HPDE6-E6E7 (cell line): ENCODE measurements around the gene SIAE.
"Not testable (repeated sequence)": the region's sequence is repeated elsewhere in the genome, so short reads cannot be mapped to it uniquely, and the experiment has no call there.

Experiments used
- DNase-seq: peaks from one replicate; pipeline ENCODE4 v3.0.0; 2011; ENCODE audit warnings: missing footprints; ENCODE audit errors: extremely low spot score

The SIAE gene

DNA sequence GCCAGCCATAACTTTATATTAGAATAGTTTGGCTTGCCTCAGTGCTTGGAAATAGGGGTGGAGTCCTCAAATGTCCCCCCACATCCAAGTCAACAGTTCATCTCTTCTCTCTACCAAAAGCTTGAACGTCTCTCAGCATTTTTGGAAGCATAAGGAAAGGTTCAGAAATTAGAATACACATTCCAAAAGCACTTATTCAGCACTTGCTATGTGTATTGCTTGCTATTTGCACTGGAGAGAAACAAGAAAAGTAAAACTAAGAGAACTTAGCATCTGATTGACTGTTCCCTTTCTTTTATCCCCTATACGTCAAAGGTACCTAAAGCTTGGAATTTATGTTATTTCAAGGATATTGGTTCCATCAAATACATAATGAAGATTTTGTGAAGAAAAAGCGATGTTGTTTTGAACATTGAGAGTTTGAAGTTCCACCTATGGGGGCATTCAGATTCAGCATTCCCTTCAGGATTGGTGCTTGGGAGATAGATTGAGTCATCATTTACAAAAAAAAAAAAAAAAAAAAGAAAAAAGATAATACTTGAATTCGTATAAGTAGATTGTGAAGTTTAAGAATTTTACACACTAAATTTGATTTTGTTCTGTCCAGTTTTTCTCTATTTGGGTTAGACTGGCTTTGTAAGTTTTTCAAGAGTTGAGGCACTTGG lies 49.5 kb downstream of the SIAE start:
- DNase-seq = no peak

DNA sequence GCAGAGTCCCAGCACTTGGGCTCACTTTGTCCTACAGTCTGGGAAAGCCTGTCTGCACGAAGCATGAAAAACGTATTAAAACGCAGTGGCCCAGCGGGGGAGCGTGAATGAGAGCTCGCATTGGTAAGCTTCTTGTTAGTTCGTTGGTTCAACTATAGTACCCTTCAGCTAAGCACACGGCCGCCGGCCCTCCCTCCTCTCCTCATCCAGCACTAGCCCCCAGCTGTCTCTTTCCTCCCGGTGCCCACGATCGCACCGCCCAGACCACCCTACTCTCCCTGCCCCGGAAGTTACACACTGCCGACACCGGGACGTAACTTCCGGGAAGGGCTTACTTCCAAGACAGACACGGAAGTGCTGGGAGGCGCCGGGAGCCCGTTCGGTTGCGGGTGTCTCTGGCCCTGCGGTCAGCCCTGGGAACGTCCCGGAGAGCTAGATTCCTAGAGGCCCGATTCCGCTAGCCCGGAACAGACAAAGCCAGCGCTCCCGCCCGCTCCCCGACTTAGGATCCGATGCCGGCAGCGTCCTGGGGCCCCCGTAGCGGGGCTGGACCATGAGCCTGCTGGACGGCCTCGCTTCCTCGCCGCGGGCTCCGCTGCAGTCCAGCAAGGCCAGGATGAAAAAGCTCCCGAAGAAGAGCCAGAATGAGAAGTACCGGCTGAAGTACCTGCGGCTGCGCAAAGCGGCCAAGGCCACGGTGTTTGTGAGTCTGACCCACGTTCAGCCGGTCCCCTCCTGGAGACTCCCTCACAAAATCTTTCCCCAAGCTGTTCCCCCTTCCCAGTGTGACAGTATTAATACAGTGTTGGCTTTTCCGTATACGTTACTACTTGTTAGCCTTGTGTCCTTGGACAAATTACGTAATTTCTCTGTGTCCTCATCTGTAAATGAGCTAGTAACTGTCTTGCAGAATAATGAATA lies 50.7 kb downstream of the SIAE start, which contains the start of gene TBRG1:
TSS of gene TBRG1 (plus strand) at position 334 of the 921 bp plus-strand sequence. CDS start at position 554, 220 bp downstream.
- DNase-seq = peak; percentile 89

DNA sequence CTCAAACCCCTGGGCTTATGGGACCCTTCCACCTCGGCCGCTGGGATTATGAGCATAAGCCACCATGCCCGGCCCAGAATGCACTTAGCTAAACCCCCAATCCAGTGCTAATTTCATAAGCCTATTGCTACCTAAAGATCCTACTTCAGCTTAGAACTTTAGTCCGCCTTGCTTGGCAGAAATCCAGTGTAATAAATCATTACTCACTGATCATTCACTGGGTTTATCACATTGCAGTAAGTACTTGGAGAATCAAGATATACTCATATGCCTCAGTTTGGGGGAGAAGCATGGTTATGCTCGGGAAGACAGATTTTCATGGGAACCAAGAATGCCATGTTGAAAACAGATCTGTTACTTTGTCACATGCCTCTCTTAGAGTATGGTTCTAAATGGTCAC lies 54.7 kb downstream of the SIAE start:
- DNase-seq = no peak

DNA sequence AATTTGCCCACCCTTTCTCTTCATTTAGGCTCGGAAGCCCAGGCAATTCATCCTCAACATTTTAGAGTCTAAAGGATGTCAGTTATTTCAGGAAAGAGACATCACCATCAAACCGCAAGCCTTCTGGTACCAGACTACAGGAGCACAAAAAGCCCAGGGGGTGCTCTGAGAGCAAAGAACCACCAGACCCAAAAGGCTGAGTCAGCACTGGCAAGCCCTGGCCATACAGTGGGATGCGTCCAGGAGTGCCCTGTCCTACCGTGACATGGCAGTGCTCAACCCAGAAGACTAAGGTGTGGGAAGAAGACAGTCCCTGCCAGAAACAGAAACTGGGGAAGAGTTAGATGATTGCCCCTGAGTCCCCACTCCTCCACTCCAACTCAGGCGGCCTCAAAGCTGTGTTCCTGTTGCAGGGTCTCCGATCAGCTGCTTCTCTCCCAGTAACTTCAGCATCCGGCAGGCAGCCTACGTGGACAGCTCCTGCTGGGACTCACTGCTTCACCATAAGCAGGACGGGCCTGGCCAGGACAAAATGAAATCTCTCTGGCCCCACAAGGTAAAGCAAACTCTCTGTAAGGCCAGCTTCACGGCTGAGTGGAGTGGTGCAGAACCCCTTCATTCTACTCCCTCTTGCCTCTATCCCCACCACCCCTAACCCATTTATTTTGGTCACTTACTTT lies 60.8 kb downstream of the SIAE start:
- DNase-seq = no peak

DNA sequence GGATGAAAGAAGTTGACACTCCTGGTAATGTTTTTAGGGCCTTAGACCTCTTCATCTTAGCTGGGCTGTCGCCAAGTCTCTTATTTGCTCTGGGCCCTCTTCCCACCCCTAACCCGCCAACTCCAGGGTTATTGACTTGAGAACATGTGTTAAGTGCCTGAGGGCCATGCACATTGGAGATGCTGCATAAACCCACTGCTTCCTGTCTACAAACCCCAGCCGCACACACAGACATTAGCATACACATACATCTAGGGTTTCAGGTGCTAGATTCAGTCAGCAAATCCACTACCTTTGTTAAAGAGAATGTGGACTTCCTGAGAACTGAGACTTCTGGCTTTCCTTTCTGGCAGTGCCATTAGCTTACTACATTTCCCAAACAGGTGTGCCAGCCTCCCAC lies 61.5 kb downstream of the SIAE start:
- no peak for DNase-seq

DNA sequence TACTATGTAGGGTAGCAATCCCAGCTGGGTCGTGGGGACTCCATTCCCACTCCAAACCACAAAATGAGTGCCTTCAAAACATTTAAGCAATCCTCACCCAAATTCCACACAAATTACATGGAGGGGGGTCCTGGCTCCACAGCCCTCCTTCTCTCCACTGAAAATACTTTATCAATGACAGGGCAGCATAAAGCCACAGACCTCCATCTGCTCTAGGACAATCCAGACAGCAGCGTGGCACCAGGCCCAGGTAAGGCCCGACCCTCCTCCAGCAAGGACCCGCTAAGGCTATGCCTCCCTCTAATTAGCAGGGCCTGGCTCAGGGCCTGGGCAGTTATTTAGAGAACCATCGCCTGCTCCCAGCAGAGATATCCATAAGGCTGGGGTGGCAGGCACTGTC lies 62.5 kb downstream of the SIAE start, which contains the start of gene PANX3:
TSS of gene PANX3 (plus strand) at position 365 of the 400 bp plus-strand sequence. CDS start 129 bp downstream, outside the sequence.
- no peak for DNase-seq

DNA sequence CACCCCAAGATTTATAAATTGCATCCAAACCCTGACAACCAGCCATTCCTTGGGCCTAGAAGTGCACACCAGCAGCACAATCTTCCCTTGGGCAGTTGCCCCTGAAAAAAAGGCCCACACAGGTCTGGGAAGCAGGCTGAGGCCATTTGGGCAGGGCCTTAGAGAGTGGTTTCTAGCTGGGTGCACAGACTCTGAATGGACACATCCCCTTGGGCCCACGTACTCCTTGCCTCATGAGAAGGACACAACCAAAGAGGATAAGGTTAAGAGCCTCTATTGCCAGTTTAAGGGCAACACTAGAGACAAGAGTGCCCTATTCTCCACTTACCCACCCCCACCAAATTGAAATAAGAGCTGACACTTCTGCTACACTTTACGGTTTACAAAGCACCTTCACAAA lies 63.2 kb downstream of the SIAE start:
- no peak for DNase-seq

DNA sequence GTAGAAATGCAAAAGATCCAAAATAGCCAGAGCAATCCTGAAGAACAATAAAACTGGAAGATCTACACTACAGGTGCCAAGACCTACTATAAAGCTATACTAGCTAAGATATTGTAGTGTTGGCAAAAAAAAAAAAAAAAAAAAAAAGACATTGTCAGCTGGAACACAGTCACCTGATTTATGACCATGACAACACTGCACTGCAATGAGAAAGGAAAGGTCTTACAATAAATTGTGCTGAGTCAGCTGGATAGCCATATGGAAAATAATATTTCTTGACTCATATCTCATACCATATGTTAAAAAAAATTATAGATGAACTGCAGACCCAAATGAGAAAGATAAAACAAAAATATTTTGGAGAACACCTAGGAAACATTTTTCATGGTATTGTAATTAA lies 65.4 kb downstream of the SIAE start:
- no peak for DNase-seq

DNA sequence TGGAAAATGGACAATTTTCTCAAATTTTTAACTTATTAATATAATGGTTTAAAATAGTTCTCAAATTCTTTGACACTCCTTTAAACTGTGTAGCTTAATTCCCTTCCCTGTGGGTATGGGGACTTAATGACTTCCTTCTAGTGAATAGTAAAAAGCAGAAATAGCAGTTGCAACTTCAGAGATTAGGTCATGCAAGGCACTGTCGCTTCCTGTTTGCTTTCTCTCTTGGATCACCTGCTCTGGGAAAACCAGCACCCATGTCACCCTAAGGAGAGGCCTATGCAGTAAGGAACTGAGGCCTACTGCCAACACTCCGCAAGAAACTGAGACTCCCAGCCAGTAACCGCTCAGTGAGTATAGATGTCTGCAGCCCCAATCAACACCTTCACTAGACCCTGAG lies 67.8 kb downstream of the SIAE start:
- DNase-seq = no peak

DNA sequence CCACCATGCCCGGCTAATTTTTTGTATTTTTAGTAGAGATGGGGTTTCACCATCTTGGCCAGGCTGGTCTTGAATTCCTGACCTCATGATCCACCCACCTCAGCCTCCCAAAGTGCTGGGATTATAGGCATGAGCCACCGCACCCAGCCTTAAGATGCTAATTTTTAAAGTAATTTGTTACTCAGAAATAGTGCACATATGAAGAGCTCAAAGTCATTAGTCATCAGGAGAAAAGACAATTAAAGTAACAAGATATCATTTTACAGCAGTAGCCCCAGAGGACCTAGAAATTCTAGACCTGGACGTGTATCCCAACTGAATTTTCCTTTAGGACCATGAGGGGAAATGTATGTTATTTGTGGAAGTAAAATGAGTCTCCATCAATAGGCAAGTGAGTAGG lies 70.8 kb downstream of the SIAE start:
- DNase-seq = not testable (repeated sequence)

DNA sequence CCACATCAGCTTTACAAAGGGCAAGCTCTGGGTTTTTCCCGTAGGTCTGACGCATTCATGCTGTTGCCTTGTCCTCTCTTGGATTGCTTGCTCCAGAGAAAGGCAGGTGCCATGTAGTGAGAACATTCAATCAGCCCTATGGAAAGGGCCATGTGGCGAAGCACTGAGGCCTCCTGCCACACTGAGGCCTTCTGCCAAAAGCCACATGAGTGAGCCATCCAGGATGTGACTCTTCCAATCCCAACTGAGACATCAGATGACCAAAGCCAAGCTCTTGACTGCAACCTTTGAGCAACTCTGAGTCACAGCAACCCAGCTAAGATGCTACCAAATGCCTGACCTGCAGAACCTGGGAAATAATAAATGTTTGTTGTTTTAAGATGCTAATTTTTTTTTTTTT lies 71.3 kb downstream of the SIAE start:
- DNase-seq = no peak

DNA sequence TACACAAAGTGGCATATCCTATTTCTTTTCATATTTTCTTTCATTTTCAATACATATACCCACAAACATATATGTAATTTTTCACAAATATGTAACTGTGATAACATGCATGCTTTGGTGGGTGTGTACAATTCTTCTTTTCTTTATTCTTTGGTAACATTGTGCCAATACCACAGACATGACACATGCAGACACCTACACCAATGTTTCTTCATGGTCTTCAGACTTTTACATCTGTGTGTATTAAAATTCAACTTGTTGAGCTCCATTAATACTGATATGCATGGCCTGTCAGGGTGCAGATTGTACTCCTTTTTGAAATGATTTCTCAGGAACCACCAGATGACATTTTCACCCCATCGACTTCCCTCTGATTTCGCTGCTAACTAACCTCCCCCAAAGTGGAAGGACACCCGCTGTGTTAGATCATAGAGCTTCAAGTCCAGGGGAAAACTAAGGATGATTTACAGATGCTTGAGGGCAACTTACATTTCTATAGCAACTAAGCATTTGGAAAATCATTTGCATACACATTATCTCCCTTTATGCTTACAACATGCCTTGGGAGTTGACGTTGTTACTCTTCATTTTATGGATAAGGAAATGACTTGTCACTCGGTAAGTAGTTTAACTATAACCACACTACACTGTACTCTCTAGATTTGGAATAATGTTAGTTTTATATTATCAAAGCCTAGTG lies 72.8 kb downstream of the SIAE start:
- no peak for DNase-seq

DNA sequence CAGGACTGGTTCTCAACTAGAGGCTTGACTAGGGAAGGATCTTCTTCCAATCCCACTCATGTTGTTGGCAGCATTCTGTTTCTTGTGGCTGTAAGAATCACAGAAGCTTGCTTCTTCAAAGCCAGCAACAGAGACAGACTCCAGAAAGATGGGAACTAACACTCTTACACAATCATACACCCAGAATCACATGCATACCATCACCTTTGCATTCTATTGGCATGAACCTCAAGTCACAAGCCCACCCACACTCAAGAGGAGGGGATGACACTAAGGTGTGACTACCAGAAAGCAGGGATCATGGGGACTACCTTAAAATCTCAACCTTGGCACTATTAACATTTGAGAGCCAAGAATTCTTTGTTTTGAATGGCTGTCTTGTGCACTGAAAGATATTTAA lies 75.9 kb downstream of the SIAE start:
- DNase-seq = no peak

DNA sequence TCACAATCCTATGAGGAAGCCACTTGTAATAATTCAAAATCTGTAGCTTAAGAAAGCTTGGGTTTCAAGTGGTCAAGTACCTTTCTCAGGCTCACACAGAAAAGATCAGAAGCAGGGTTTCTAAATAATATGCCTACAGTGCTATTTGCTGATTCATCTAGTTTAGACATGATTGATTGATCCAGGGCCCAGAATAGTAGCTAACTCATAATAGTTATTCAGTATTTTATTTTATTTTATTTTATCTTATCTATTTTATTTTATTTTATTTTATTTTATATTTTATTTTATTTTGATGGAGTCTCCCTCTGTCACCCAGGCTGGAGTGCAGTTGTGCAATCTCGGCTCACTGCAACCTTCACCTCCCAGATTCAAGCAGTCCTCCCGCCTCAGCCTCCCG lies 78.2 kb downstream of the SIAE start:
- DNase-seq = no peak

DNA sequence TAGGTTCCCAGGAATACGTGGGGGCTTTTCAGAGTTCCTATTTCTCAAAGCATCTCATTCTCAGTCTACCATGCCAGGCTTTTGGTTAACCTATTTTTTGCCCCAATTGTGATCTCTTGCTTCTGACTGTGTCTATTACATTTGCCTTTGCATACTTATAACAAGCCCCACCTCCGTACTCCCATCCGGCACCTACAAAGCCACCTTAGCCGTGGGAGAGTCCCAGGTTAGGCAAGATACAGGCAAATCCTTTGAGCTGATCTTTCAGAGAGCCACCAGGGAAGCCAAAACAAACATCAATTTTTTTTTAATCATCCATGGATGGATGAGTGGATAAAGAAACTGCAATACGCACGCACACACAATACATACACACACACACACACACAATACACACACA lies 80.9 kb downstream of the SIAE start:
- no peak for DNase-seq

DNA sequence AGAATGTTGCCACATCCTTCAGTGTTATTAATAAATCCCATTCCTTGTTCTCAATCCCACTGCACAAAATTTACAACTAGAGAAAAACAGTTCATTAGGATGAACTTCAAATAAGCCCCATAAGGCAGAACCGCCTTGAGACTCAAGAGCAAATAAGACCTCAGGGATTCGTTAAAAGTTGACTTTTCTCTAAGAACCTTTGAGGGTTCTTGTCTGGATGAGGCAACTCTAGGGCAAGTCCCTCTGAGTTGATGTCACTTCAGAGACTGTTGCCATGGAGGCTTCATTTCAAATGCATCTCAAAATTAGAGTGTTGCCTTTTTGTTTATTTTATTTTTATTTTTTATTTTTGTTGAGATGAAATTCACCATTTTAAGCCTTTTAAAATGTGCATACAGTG lies 82.1 kb downstream of the SIAE start:
- DNase-seq = no peak

DNA sequence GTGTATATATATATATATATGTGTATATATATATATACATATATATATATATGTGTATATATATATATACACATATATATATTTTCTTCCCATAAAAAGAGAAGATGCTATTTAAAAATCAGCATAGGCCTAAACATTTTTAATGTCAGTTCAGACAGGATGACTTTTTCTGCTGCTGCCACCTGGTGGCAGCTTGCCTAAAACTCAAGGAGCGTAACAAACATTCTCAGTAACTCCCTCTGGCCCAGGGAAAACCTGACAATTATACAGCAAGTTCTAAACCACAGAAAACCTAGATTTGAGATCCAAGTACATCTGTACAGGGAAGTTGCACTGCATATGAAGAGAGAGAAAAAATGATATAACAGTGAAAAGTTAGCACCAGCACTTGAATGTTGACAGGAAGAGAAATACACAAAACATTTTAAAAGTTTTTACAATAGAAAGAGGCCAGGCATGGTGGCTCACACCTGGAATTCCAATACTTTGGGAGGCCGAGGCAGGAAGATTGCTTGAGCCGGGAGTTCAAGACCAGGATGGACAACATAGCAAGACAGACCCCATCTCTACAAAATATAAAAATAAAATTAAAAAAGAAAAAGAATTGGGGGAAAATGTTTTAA lies 87.2 kb downstream of the SIAE start:
- DNase-seq = peak; percentile 32

DNA sequence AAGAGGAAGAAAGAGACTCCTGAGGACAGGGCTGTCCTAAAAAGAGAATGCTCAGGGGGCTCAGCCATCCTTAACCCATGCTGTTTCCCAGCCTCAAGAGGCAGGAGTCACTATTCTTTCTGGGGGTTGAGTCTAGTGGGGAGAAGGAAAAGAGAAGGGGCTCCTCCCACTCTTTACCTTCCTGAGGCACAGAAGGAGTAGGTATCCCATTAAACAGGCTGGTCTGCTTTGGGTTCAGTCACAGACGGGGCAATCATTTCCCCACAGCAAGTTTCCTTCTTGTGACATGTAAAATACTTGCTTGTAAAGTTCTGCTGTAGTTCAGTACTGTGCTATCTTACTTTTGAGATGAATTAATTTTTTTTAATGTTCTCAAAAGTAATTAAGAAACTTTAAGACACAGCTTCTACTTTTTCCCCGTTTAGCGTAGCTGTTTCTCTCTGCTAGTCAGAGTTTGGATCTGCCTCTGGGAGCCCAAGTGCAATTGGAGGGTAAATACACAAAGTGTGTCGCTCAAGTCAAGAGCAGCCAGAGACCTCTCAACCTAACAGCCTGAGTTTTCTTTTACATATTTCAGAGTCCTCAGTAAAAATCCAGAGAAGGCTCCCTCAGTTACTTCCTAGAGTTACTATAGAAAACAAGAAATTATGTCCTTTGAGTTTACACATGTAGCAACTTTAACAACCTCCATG lies 88.7 kb downstream of the SIAE start:
- DNase-seq = no peak

DNA sequence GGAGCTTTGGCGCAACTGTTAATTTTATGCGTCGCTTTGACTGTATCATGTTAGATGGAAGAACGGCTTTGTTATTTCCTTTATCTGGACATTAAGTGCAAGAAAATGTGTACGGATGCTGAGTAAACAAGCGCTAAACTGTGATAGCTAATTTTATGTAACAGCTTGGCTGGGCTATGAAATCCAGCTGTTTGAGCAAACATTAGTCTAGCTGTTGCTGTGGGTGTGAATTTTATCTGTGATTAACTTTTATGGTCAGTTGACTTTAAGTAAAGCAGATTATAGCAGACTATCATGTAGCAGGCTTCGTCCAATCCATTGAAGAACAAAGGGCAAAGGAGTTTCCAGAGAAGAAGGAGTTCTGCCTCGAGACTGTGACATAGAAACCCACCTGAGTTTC lies 89.8 kb downstream of the SIAE start:
- DNase-seq = no peak
